Lower leg skin (tissue), 3 donors: ENCODE data around the gene CLUH.

Source experiments
- POLR2A ChIP-seq, 2 donors: fragments of 450-650 bp; IDR thresholded peaks; one replicate each; pipeline ENCODE4 v1.6.1; 2016 to 2017; ENCODE audit warnings: antibody characterized with exemption in 2 of 2, mild to moderate bottlenecking in 1 of 2, moderate library complexity in 1 of 2
- TF ChIP-seq, protein P1 (sequence below), 3 donors: fragments of 450-650 bp; IDR thresholded peaks; one replicate each; pipeline ENCODE4 v1.5.1; 2016; ENCODE audit warnings: antibody characterized with exemption in 3 of 3, mild to moderate bottlenecking in 3 of 3, moderate library complexity in 2 of 3

DNA sequence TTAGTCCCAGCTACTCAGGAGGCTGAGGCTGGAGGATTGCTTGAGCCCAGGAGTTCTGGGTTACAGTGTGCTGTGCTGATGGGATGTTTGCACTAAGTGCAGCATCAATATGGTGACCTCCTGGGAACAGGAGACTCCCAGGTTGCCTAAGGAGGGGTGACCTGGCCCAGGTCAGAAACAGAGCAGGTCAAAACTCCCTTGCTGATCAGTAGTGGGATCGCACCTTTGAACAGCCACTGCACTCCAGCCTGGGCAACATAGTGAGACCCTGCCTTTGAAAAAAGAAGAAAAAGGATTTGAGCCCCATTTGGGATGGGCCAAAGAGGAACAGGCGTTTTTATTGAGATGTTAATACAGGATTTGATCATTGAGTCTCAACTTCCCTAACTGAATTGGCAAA lies 30.6 kb downstream of the CLUH start:
- TF ChIP-seq, protein P1, sequence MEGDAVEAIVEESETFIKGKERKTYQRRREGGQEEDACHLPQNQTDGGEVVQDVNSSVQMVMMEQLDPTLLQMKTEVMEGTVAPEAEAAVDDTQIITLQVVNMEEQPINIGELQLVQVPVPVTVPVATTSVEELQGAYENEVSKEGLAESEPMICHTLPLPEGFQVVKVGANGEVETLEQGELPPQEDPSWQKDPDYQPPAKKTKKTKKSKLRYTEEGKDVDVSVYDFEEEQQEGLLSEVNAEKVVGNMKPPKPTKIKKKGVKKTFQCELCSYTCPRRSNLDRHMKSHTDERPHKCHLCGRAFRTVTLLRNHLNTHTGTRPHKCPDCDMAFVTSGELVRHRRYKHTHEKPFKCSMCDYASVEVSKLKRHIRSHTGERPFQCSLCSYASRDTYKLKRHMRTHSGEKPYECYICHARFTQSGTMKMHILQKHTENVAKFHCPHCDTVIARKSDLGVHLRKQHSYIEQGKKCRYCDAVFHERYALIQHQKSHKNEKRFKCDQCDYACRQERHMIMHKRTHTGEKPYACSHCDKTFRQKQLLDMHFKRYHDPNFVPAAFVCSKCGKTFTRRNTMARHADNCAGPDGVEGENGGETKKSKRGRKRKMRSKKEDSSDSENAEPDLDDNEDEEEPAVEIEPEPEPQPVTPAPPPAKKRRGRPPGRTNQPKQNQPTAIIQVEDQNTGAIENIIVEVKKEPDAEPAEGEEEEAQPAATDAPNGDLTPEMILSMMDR (IDR thresholded peaks at IDR 0.05): no peak
- TF ChIP-seq POLR2A (IDR thresholded peaks at IDR 0.05): no peak
